Activated T-helper 1 cell treated with anti-CD3 and anti-CD28 coated beads, Interleukin-12 subunit alpha, Interleukin-12 subunit beta, Interleukin-2, Interleukin-4 antibody, amounts not matched to agents 30 ng/mL and 10 ng/mL and 1 ng/mL, durations not matched to agents 14 hours and 24 hours and 36 hours (primary cell): ENCODE measurements around the gene KCNMA1. TPM values are rescaled to one million over a fixed set of nuclear protein-coding genes. Genes with fewer than 3 reads are reported as not detected.

Source experiments
- DNase-seq: peaks from one replicate; pipeline ENCODE4 v3.0.0; 2021; ENCODE audit warnings: low spot score
- H3K27ac Mint-ChIP-seq: one replicate; pipeline ENCODE4 v1.8.0; 2021; ENCODE audit warnings: mild to moderate bottlenecking, mixed read lengths
- H3K27me3 Mint-ChIP-seq: one replicate; pipeline ENCODE4 v1.8.0; 2022; ENCODE audit warnings: mild to moderate bottlenecking, moderate library complexity, mixed read lengths; ENCODE audit not compliant: insufficient read depth
- H3K36me3 Mint-ChIP-seq: one replicate; pipeline ENCODE4 v1.8.0; 2021; ENCODE audit warnings: low read depth, mixed read lengths
- H3K4me1 Mint-ChIP-seq: one replicate; pipeline ENCODE4 v1.8.0; 2021; ENCODE audit warnings: low read depth, mixed read lengths
- H3K4me3 Mint-ChIP-seq: one replicate; pipeline ENCODE4 v1.8.0; 2021; ENCODE audit warnings: mild to moderate bottlenecking, moderate library complexity, mixed read lengths
- H3K9me3 Mint-ChIP-seq: one replicate; pipeline ENCODE4 v1.8.0; 2021; ENCODE audit warnings: mixed read lengths
- intact Hi-C: fragments of 100-400 bp; cut with micrococcal nuclease; formaldehyde crosslinking; loops from one replicate; pipeline ENCODE4 v1.15.1; 2024
- total RNA-seq: library from RNA; stranded (reverse); gene quantifications from 2 replicates; pipeline ENCODE4 v1.2.3, GENCODE V29; 2022

The KCNMA1 gene
- total RNA-seq, 1 donor from 2014 or later = not detected

DNA sequence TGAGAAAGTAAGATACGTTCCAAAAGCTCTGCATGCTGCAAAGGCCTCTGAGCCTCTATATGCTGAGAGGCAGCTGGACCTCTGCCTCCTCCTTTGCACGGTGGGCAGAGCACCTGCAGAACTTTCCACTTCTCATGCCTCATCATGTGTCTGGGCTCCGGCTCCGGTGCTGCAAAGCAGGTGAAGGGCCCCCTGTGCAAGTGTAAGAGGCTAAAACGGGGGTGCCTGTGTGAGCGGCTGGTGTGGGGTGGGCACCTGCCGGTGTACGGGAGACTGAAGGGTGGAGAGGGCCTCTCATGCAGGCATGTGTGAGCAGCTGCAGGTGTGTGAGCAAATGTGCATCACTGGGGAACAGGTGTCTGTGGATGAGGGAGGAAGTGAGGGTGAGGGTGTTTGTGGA, 121.0 kb downstream of the KCNMA1 start:
- peaks cover 6% of the 10 kb centered on the region for H3K27me3 Mint-ChIP-seq
- no peaks in the 10 kb centered on the region for H3K4me1 Mint-ChIP-seq
- H3K27ac Mint-ChIP-seq = no peak overlapping the region
- no peak overlapping the region for H3K4me3 Mint-ChIP-seq
- DNase-seq = no peak
- intact Hi-C loops = no loop called here
- H3K36me3 Mint-ChIP-seq = no peaks in the 10 kb centered on the region
- H3K9me3 Mint-ChIP-seq = no peaks in the 10 kb centered on the region

DNA sequence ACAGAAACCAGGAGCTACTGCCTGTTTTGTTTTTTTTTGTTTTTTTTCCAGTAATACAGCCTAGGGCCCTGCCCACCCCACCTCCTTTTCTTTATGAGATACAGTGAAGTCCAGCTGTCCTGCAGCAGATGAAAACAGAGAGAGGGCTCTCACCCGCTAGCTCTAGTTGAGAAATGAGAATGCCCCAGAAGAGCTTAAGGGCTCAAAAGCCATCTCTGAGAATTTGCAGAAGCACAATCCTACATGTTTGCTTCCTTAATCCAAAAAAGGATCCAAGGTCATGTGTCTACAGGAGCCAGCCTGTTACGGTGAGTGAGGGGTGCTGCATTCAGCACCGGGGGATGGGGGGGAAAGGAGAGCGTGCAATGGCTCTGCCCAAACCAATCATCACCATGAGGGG, 122.7 kb downstream of the KCNMA1 start:
- no peak overlapping the region for H3K27ac Mint-ChIP-seq
- H3K4me1 Mint-ChIP-seq = no peaks in the 10 kb centered on the region
- H3K36me3 Mint-ChIP-seq = no peaks in the 10 kb centered on the region
- H3K27me3 Mint-ChIP-seq = peaks cover 6% of the 10 kb centered on the region
- intact Hi-C loops = no loop called here
- H3K4me3 Mint-ChIP-seq = no peak overlapping the region
- no peak for DNase-seq
- H3K9me3 Mint-ChIP-seq = no peaks in the 10 kb centered on the region

DNA sequence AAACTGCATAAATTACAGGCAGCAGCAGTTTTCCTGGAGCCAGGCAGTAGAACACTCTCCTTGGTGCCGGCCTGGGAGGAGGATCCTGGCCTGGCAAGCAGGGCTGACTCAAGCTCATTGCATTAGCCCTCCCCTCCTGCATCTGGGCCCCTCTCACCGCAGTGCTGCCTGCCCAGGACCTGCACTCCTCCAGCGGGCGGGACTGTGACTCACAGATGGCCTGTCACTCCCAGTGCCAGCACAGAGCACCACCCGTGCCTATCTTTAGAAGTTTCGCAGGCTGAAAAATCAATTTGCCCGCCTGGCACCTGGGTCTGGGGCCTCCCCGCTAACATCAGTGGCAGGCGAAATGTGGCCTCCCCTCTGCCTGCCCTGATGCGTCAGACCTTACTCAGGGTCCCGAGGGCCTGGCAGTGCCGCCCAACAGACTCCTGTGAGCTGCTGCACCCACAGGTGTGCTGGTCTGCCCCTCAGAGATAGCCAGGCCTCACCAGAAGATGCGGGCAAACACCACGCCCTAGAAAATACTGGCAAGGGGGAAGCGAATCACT, 123.8 kb downstream of the KCNMA1 start:
- Mint-ChIP-seq H3K36me3 (no peaks in the 10 kb centered on the region), H3K27ac (no peak overlapping the region), H3K9me3 (no peaks in the 10 kb centered on the region), H3K4me3 (no peak overlapping the region), H3K4me1 (no peaks in the 10 kb centered on the region), H3K27me3 (peaks cover 6% of the 10 kb centered on the region)
- intact Hi-C loops = no loop called here
- DNase-seq = no peak

DNA sequence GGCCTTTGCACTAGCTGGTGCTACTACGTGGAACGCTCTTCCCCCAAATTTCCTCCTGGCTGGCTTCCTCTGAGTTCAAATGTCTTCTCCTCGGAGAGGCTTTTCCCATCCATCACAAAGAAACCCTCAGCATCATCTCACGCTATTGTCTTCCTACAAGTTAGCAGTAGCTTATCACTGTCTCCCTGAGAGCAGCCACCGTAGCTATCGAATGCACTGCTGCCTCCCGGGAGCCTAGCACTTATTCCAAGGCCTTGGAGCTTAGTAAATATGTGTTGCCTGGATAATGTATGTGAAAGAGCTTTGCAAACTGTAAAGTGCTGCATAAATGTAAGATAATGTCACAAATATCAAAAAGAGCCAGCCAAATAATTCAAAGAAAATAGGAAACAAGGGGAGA, 124.4 kb downstream of the KCNMA1 start:
- Mint-ChIP-seq H3K9me3 (no peaks in the 10 kb centered on the region), H3K27ac (no peak overlapping the region), H3K4me1 (no peaks in the 10 kb centered on the region), H3K27me3 (peaks cover 8% of the 10 kb centered on the region), H3K4me3 (no peak overlapping the region), H3K36me3 (no peaks in the 10 kb centered on the region)
- no peak for DNase-seq
- intact Hi-C loops = no loop called here

DNA sequence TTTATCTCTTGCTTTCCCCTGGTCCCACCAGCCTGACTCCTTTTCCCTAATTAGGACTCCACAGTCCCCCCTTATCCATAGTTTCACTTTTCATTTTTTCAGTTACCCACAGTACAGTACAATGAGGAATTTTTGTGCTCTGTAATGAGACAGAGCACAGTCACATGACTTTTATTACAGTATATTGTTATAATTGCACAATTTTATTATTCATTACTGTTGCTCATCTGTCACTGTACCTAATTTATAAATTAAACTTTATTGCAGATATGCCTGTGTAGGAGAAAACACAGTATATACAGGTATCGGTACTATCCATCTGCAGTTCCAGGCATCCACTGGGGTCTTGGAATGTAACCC, 125.4 kb downstream of the KCNMA1 start:
- H3K4me3 Mint-ChIP-seq = no peak overlapping the region
- H3K27ac Mint-ChIP-seq = no peak overlapping the region
- no peaks in the 10 kb centered on the region for H3K36me3 Mint-ChIP-seq
- no peaks in the 10 kb centered on the region for H3K9me3 Mint-ChIP-seq
- intact Hi-C loops = no loop called here
- no peak for DNase-seq
- H3K27me3 Mint-ChIP-seq = peaks cover 8% of the 10 kb centered on the region
- no peaks in the 10 kb centered on the region for H3K4me1 Mint-ChIP-seq

DNA sequence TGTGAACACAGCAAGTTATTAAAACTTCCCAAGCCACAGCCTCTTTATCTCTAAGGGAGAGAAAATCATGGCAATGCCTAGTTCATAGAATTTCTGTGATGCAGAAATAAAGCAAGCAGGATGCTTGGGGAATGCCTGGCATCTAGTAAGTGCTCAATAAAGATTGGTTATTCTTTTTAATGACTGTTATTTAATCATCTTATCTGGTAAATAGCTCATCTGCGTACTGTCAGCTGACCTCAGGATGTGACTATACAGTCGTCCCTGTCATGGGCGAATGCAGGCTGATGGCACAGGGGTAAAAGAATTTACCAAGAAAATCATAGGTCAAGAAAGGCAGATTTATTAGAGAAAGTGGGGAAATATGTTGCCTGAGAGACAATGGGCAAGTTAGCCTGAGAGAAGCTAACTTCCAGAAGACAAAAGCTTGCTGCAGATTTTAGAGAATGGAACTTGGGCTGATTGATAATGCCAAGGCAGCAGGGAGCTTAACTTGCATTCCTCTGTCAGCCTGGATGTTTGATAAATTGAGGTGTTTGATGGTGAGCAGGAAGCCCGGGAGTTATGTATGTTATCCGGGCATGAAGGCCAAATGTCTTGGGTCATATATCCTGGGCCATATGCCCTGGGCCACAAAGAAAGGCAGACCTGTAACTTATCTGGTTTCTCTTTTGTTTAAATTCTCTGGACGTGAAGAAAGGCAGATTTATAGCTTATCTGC, 126.0 kb downstream of the KCNMA1 start:
- Mint-ChIP-seq H3K9me3 (no peaks in the 10 kb centered on the region), H3K27me3 (peaks cover 8% of the 10 kb centered on the region), H3K4me1 (no peaks in the 10 kb centered on the region), H3K4me3 (no peak overlapping the region), H3K27ac (no peak overlapping the region), H3K36me3 (no peaks in the 10 kb centered on the region)
- intact Hi-C loops = no loop called here
- DNase-seq = no peak

DNA sequence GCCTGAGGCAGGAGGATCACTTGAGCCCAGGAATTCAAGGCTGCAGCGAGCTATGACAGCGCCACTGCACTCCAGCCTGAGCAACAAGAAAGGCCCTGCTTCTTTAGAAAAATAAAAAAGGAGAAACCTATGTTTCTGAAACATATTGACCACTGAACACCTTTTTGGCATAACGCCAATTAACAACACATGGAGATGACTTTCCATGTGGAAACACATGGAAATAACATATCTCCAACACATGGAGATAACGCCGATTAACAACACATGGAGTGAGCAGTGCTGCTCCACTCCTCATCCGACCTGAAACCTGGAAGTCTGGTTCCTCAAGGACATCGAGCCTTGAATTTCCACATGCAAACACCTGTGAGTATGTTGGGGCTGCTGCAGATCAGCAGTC, 126.9 kb downstream of the KCNMA1 start:
- H3K27ac Mint-ChIP-seq = no peak overlapping the region

DNA sequence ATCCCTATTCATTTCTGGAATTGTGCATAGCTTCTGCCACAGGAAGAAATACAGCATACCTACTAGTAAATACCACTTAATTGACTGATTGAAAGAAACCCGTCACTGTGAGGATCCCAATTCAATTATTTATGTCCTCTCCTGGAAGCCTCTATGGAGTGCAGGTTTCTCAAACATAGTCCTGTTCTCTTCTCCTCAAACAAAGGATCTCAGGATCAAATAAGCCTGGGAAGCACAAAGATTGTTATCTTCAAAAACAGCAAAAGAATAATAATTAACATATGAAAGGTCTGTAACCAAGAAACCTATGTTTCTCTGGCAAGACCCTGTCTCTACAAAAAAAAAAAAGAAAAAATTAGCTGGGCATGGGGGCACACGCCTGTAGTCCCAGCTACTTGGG, 127.3 kb downstream of the KCNMA1 start:
- no peak overlapping the region for H3K4me3 Mint-ChIP-seq
- no peaks in the 10 kb centered on the region for H3K36me3 Mint-ChIP-seq
- no peaks in the 10 kb centered on the region for H3K9me3 Mint-ChIP-seq
- no peak for DNase-seq
- H3K27me3 Mint-ChIP-seq = peaks cover 6% of the 10 kb centered on the region
- no peak overlapping the region for H3K27ac Mint-ChIP-seq
- H3K4me1 Mint-ChIP-seq = no peaks in the 10 kb centered on the region
- intact Hi-C loops = no loop called here

More for the DNA sequence above, 126.9 kb downstream of the KCNMA1 start:
- Mint-ChIP-seq H3K36me3 (no peaks in the 10 kb centered on the region), H3K27me3 (peaks cover 8% of the 10 kb centered on the region), H3K4me1 (no peaks in the 10 kb centered on the region), H3K4me3 (no peak overlapping the region), H3K9me3 (no peaks in the 10 kb centered on the region)
- intact Hi-C loops = no loop called here
- DNase-seq = no peak

DNA sequence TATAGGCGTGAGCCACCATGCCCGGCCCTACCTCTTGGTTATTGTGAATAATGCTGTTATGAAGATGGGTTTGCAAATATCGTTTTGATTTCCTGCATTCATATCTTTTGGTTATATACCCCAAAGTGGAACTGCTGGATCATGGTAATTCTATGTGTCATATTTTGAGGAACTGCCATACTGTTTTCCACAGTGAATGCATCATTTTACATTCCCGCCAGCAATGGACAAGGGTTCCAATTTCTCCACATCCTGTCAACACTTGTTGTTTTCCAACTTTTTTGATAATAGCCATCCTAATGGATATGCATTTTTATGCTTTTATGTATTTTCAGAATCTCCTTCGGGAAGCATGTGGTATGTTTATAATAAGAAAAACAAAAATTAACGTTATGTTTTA, 128.2 kb downstream of the KCNMA1 start:
- intact Hi-C loops = no loop called here
- peaks cover 6% of the 10 kb centered on the region for H3K27me3 Mint-ChIP-seq
- H3K36me3 Mint-ChIP-seq = no peaks in the 10 kb centered on the region
- no peaks in the 10 kb centered on the region for H3K4me1 Mint-ChIP-seq
- no peak overlapping the region for H3K4me3 Mint-ChIP-seq
- H3K27ac Mint-ChIP-seq = no peak overlapping the region
- no peaks in the 10 kb centered on the region for H3K9me3 Mint-ChIP-seq
- DNase-seq = no peak

DNA sequence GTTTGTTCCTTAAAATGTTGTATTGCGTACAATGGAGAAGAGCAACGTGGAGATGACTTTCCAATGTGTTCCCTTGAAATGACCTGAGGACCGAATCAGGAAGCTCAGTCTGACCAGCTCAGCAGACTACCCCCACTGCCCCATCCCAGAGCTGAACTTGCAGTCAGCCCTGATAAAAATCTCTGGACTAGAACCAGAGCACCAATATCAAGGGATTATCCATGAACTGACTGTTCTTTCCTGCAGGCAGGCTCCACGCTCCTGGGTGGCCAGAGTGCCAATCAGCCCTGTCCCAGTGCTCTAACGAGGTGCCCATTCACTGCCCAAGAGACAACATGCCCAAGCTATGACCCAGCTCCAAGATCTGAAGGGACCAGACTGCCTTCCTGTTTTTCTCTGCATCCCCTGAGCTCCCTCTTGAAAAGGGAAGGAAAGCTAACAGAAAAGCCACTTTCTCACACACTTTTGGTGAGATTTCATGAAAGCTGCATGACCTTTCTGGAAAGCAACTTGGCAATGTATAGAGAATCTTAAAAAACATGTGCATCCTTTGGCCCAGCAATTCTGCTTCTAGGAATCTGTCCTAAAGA, 130.2 kb downstream of the KCNMA1 start:
- no peak for DNase-seq
- Mint-ChIP-seq H3K4me3 (no peak overlapping the region), H3K36me3 (no peaks in the 10 kb centered on the region), H3K4me1 (no peaks in the 10 kb centered on the region), H3K27me3 (peaks cover 4% of the 10 kb centered on the region), H3K9me3 (no peaks in the 10 kb centered on the region), H3K27ac (no peak overlapping the region)
- intact Hi-C loops = no loop called here

DNA sequence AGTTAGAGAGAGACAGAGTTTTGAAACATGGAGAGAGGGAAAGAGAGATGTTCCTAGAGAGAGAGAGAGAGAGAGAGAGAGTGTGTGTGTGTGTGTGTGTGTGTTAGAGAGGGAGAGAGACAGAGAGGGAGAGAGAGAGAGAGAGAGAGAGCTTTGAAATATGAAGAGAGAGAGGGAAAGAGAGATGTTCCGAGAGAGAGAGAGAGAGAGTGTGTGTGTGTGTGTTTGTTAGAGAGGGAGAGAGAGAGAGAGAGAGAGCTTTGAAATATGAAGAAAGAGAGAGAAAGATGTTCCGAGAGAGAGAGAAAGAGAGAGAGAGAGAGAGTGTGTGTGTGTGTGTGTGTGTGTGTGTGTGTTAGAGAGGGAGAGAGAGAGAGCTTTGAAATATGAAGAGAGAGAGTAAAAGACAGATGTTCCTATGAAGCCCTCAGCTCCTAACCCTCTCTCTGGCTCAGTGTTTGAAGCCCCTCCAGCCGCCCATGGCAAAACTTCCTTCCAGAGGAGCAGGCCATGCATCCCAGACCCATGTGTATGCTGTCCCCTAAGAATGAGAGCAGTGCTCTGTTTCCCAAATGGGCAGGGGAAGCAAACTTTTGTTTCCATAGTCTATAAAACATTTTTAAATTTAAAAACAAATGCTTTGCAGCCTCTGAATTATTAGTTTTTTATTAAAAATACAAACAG, 130.9 kb downstream of the KCNMA1 start:
- no peak for DNase-seq
- no peaks in the 10 kb centered on the region for H3K36me3 Mint-ChIP-seq
- H3K9me3 Mint-ChIP-seq = no peaks in the 10 kb centered on the region
- intact Hi-C loops = no loop called here
- H3K27ac Mint-ChIP-seq = no peak overlapping the region
- no peak overlapping the region for H3K4me3 Mint-ChIP-seq
- H3K4me1 Mint-ChIP-seq = no peaks in the 10 kb centered on the region
- H3K27me3 Mint-ChIP-seq = peaks cover 2% of the 10 kb centered on the region

DNA sequence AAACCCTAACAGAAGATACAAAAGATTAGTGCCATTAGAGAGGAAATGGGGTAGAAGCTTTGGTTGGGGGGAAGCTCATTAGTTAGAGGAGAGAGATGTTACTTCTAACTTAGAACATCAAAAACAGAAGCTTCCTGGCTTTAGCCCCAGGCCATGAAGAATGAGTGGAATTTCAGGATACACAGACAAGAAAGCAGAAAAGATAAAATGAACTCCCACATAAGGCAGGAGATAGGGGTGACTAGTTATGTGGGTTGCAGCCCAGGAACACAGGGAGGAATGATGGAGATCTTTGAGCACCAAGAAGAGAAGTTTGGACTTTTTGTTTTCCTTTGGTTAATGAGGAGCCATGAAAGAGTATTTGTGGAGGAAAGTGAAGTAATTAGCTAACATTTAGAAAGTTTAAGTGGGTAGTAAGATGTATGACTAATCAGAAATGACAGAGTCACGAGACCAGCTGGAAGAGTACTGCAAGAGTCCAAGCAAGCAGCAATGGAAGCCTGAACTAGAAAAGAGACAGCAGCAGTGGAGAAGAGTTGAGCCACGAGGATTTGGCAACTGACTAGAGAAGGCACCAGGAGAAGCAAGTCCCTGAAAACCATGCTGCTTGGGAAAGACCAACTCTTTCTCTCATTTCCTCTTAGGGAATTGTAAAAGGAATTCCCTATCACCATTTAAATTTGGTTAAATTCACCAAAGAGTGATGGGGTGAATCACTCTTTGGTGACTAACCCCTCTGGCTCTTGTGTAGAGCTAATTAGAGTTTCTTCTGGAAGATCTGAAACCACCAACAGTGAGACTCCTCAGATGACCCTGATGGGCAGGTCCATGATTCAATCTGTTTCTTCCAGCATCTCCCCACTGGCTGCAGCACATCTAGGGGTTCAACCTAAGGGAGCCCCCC, 131.9 kb downstream of the KCNMA1 start:
- Mint-ChIP-seq H3K27me3 (peaks cover 2% of the 10 kb centered on the region), H3K4me1 (no peaks in the 10 kb centered on the region), H3K36me3 (no peaks in the 10 kb centered on the region), H3K9me3 (no peaks in the 10 kb centered on the region), H3K27ac (no peak overlapping the region), H3K4me3 (no peak overlapping the region)
- DNase-seq = no peak
- intact Hi-C loops = no loop called here
